H9 (cell line): Measurements from ENCODE around the gene TENM4. TPM values are rescaled to one million over a fixed set of nuclear protein-coding genes. Genes with fewer than 3 reads are reported as not detected.

ENCODE experiments used
- DNase-seq: peaks from one replicate; pipeline ENCODE4 v3.0.0-alpha.2; 2017
- H2AFZ ChIP-seq: one replicate; pipeline ENCODE4 v1.6.1; 2013; ENCODE audit warnings: mild to moderate bottlenecking, low read length, control low read depth, moderate library complexity
- H2AK5ac ChIP-seq: 2 replicates; pipeline ENCODE4 v1.6.1; 2013; ENCODE audit warnings: low read length, control low read depth, mixed read lengths; ENCODE audit not compliant: insufficient read length
- H2BK120ac ChIP-seq: one replicate; pipeline ENCODE4 v1.6.1; 2013; ENCODE audit warnings: low read depth, mild to moderate bottlenecking, low read length, control low read depth, inconsistent platforms; ENCODE audit not compliant: poor library complexity, severe bottlenecking
- H2BK12ac ChIP-seq: 2 replicates; pipeline ENCODE4 v1.6.1; 2013; ENCODE audit warnings: low read length, control low read depth, mixed read lengths, low read depth; ENCODE audit not compliant: insufficient read length
- H2BK15ac ChIP-seq: 2 replicates; pipeline ENCODE4 v1.6.1; 2013; ENCODE audit warnings: low read depth, low read length, control low read depth
- H2BK20ac ChIP-seq: one replicate; pipeline ENCODE4 v1.6.1; 2013; ENCODE audit warnings: low read depth, mild to moderate bottlenecking, low read length, control low read depth, inconsistent platforms; ENCODE audit not compliant: poor library complexity, severe bottlenecking
- H2BK5ac ChIP-seq: 2 replicates; pipeline ENCODE4 v1.6.1; 2013; ENCODE audit warnings: low read length, control low read depth, mixed read lengths; ENCODE audit not compliant: insufficient read length
- H3K14ac ChIP-seq: 2 replicates; pipeline ENCODE4 v1.6.1; 2013; ENCODE audit warnings: low read length, control low read depth; ENCODE audit not compliant: insufficient read depth
- H3K18ac ChIP-seq: 2 replicates; pipeline ENCODE4 v1.6.1; 2013; ENCODE audit warnings: low read depth, mild to moderate bottlenecking, mixed read lengths, low read length, control low read depth; ENCODE audit not compliant: insufficient read length
- H3K23ac ChIP-seq: 2 replicates; pipeline ENCODE4 v1.6.1; 2013; ENCODE audit warnings: low read length, control low read depth, mixed read lengths, low read depth; ENCODE audit not compliant: insufficient read length
- H3K23me2 ChIP-seq: 2 replicates; pipeline ENCODE4 v1.6.1; 2013; ENCODE audit warnings: low read depth, mild to moderate bottlenecking, mixed read lengths, low read length, control low read depth; ENCODE audit not compliant: insufficient read length, poor library complexity, severe bottlenecking
- H3K27ac ChIP-seq: 2 replicates; pipeline ENCODE4 v1.5.1; 2013; ENCODE audit warnings: low read length, control low read depth, mixed read lengths, low read depth; ENCODE audit not compliant: insufficient read length
- H3K27me3 ChIP-seq: 2 replicates; pipeline ENCODE4 v1.6.1; 2013; ENCODE audit warnings: low read length, control low read depth, inconsistent platforms; ENCODE audit not compliant: insufficient read depth
- H3K4ac ChIP-seq: 2 replicates; pipeline ENCODE4 v1.6.1; 2013; ENCODE audit warnings: low read depth, mild to moderate bottlenecking, control low read depth, inconsistent platforms, low read length, moderate library complexity
- H3K4me1 ChIP-seq: 2 replicates; pipeline ENCODE4 v1.6.1; 2013; ENCODE audit warnings: low read length, control low read depth, inconsistent platforms; ENCODE audit not compliant: insufficient read depth
- H3K4me2 ChIP-seq: 2 replicates; pipeline ENCODE4 v1.6.1; 2013; ENCODE audit warnings: low read length, control low read depth, mixed read lengths; ENCODE audit not compliant: insufficient read length, insufficient read depth
- H3K56ac ChIP-seq: 2 replicates; pipeline ENCODE4 v1.6.1; 2013; ENCODE audit warnings: low read depth, mild to moderate bottlenecking, mixed read lengths, low read length, control low read depth; ENCODE audit not compliant: insufficient read length
- H3K79me1 ChIP-seq: 2 replicates; pipeline ENCODE4 v1.6.1; 2013; ENCODE audit warnings: low read depth, mild to moderate bottlenecking, moderate library complexity, low read length, control low read depth, inconsistent platforms; ENCODE audit not compliant: insufficient read depth, poor library complexity, severe bottlenecking
- H3K79me2 ChIP-seq: 2 replicates; pipeline ENCODE4 v1.6.1; 2013; ENCODE audit warnings: low read length, control low read depth, inconsistent platforms; ENCODE audit not compliant: insufficient read depth
- H3K9ac ChIP-seq: 2 replicates; pipeline ENCODE4 v1.6.1; 2013; ENCODE audit warnings: low read length, control low read depth, mixed read lengths; ENCODE audit not compliant: insufficient read length; ENCODE audit errors: extremely low read depth
- H3K9me3 ChIP-seq: one replicate; pipeline ENCODE4 v1.6.1; 2013; ENCODE audit warnings: low read depth, low read length, inconsistent platforms; ENCODE audit not compliant: control insufficient read depth
- H3T11ph ChIP-seq: one replicate; pipeline ENCODE4 v1.6.1; 2013; ENCODE audit warnings: mild to moderate bottlenecking, low read length, control low read depth, inconsistent platforms
- H4K20me1 ChIP-seq: one replicate; pipeline ENCODE4 v1.6.1; 2013; ENCODE audit not compliant: control insufficient read depth, insufficient read length, insufficient read depth
- H4K5ac ChIP-seq: 2 replicates; pipeline ENCODE4 v1.6.1; 2013; ENCODE audit warnings: low read depth, mild to moderate bottlenecking, mixed read lengths, low read length, control low read depth; ENCODE audit not compliant: insufficient read length
- H4K8ac ChIP-seq: replicated peaks from 2 replicates; pipeline ENCODE4 v1.6.1; 2013; ENCODE audit warnings: low read length, control low read depth, mixed read lengths, low read depth; ENCODE audit not compliant: insufficient read length
- H4K91ac ChIP-seq: 2 replicates; pipeline ENCODE4 v1.6.1; 2013; ENCODE audit warnings: low read depth, mild to moderate bottlenecking, moderate library complexity, mixed read lengths, low read length, control low read depth; ENCODE audit not compliant: insufficient read length
- H3K27ac Mint-ChIP-seq, 3 experiments: 2 replicates in 2 of 3; 3 replicates in 1 of 3; pipeline ENCODE4 v1.8.0; 2020 to 2021; ENCODE audit warnings: mixed read lengths in 3 of 3, mild to moderate bottlenecking in 1 of 3, moderate library complexity in 1 of 3
- H3K27me3 Mint-ChIP-seq: 2 replicates; pipeline ENCODE4 v1.8.0; 2021; ENCODE audit warnings: low read depth, mild to moderate bottlenecking, moderate library complexity, mixed read lengths
- H3K36me3 Mint-ChIP-seq, 3 experiments: 2 replicates in 2 of 3; 3 replicates in 1 of 3; pipeline ENCODE4 v1.8.0; 2020 to 2021; ENCODE audit warnings: low read depth in 3 of 3, mixed read lengths in 3 of 3; ENCODE audit not compliant: insufficient read depth in 1 of 3
- H3K4me1 Mint-ChIP-seq, 2 experiments: 2 replicates each; pipeline ENCODE4 v1.8.0; 2020; ENCODE audit warnings: mixed read lengths in 2 of 2
- H3K4me3 Mint-ChIP-seq, 2 experiments: 2 replicates in 1 of 2; 3 replicates in 1 of 2; pipeline ENCODE4 v1.8.0; 2020 to 2021; ENCODE audit warnings: mild to moderate bottlenecking in 2 of 2, mixed read lengths in 2 of 2, moderate library complexity in 1 of 2
- H3K9me3 Mint-ChIP-seq, 2 experiments: 2 replicates in 1 of 2; 3 replicates in 1 of 2; pipeline ENCODE4 v1.8.0; 2020; ENCODE audit warnings: mild to moderate bottlenecking in 2 of 2, mixed read lengths in 2 of 2, moderate library complexity in 1 of 2
- WGBS: extraction: QIAGEN DNeasy Blood & Tissue Kit; methylation state at CpG from one replicate; pipeline ENCODE4 v1.1.7; 2013; ENCODE audit warnings: missing lambda C conversion rate, low lambda C conversion rate, mixed read lengths; ENCODE audit not compliant: insufficient read length; ENCODE audit errors: extremely low coverage; 5-methylcytosine and 5-hydroxymethylcytosine counted together
- total RNA-seq: library from RNA; stranded (reverse); gene quantifications from 2 replicates; pipeline ENCODE4 v1.2.1, GENCODE V29; 2021
- TF ChIP-seq, protein P1 (sequence below): fragments of 200-600 bp; sonication (generic); conservative IDR thresholded peaks from 3 replicates; pipeline ENCODE4 v1.8.0; 2021; ENCODE audit warnings: antibody characterized with exemption, mild to moderate bottlenecking

The TENM4 gene
- total RNA-seq, 1 experiment from 2014 or later, result 4.6 TPM

GRCh38 chr11:78725200-78725599 is 715.6 kb downstream of the TENM4 start:
- Histone ChIP-seq H3K4me1 (no peaks in the 10 kb centered on the region), H3K4ac (no peak overlapping the region), H3K27ac (no peak overlapping the region), H3K56ac (no peak overlapping the region), H4K5ac (no peak overlapping the region), H2AK5ac (no peak overlapping the region), H2BK5ac (no peak overlapping the region), H4K91ac (no peak overlapping the region), H2AFZ (no peak overlapping the region), H3K4me2 (no peak overlapping the region), H2BK15ac (no peak overlapping the region), H3K18ac (no peak overlapping the region), H2BK12ac (no peak overlapping the region), H3K9ac (no peak overlapping the region), H4K20me1 (no peaks in the 10 kb centered on the region), H3K9me3 (no peaks in the 10 kb centered on the region), H4K8ac (no peak overlapping the region), H3K27me3 (no peaks in the 10 kb centered on the region), H3K79me2 (no peaks in the 10 kb centered on the region), H2BK20ac (no peak overlapping the region), H3K23ac (no peak overlapping the region), H3K23me2 (no peaks in the 10 kb centered on the region), H3T11ph (no peak overlapping the region), H3K79me1 (no peaks in the 10 kb centered on the region), H2BK120ac (no peak overlapping the region), H3K14ac (no peak overlapping the region)
- H3K9me3 Mint-ChIP-seq, result no peaks in the 10 kb centered on the region
- no CpG with 5 or more reads among the region's 5 CpGs for WGBS
- peaks cover 2% of the 10 kb centered on the region for H3K27me3 Mint-ChIP-seq
- no peak overlapping the region for H3K27ac Mint-ChIP-seq
- H3K36me3 Mint-ChIP-seq, result no peaks in the 10 kb centered on the region
- no peak for DNase-seq
- H3K4me1 Mint-ChIP-seq, result no peaks in the 10 kb centered on the region
- TF ChIP-seq, protein P1, sequence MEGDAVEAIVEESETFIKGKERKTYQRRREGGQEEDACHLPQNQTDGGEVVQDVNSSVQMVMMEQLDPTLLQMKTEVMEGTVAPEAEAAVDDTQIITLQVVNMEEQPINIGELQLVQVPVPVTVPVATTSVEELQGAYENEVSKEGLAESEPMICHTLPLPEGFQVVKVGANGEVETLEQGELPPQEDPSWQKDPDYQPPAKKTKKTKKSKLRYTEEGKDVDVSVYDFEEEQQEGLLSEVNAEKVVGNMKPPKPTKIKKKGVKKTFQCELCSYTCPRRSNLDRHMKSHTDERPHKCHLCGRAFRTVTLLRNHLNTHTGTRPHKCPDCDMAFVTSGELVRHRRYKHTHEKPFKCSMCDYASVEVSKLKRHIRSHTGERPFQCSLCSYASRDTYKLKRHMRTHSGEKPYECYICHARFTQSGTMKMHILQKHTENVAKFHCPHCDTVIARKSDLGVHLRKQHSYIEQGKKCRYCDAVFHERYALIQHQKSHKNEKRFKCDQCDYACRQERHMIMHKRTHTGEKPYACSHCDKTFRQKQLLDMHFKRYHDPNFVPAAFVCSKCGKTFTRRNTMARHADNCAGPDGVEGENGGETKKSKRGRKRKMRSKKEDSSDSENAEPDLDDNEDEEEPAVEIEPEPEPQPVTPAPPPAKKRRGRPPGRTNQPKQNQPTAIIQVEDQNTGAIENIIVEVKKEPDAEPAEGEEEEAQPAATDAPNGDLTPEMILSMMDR, result no peak
- no peak overlapping the region for H3K4me3 Mint-ChIP-seq
